Endothelial cell of umbilical vein (primary cell): ENCODE measurements around the gene CFAP20DC. TPM values are rescaled to one million over a fixed set of nuclear protein-coding genes. Genes with fewer than 3 reads are reported as not detected.
A peak's percentile ranks its signal among the peaks of the same experiment; 100 is the strongest.

Experiments used
- BruUV-seq: library from RNA; stranded (reverse); fragments of 400-500 nt; replicated peaks from 2 replicates; lab custom pipeline; 2021; lab: Mats Ljungman, UMichigan
- CTCF ChIA-PET: fragments of 300-600, 350-600 bp; sonication (Branson Sonifier 250); formaldehyde crosslinking; loops from one replicate; lab custom pipeline; 2021; ENCODE audit warnings: antibody characterized with exemption, inconsistent platforms; lab: Charles Lee
- POLR2A ChIA-PET: fragments of 300-600, 350-600 bp; sonication (Branson Sonifier 250); formaldehyde crosslinking; loops from one replicate; lab custom pipeline; 2021; ENCODE audit warnings: antibody characterized with exemption, inconsistent platforms; lab: Charles Lee
- DNase-seq: peaks from one replicate; pipeline ENCODE4 v3.0.0-alpha.2; 2011; ENCODE audit warnings: low read depth, low spot score
- FAIRE-seq: peaks from 2 replicates; lab custom pipeline; 2011; peaks lifted over from hg19 to GRCh38; lab: Jason Lieb, UNC
- H2AFZ ChIP-seq: 2 replicates; pipeline ENCODE4 v1.6.0; 2012; ENCODE audit warnings: low read depth, low read length, control low read depth, inconsistent platforms
- H3K27ac ChIP-seq: 2 replicates; pipeline ENCODE4 v1.5.1; 2011; ENCODE audit warnings: low read depth, mild to moderate bottlenecking, control low read depth, low read length, moderate library complexity; ENCODE audit not compliant: insufficient read depth
- H3K27me3 ChIP-seq, 2 experiments: 2 replicates each; pipeline versions ENCODE4 v1.6.0 to v1.6.1; 2011; ENCODE audit warnings: low read length in 2 of 2, mixed read lengths in 1 of 2; ENCODE audit not compliant: control insufficient read depth in 2 of 2, insufficient read depth in 2 of 2
- H3K36me3 ChIP-seq, 2 experiments: 2 replicates in 1 of 2; 3 replicates in 1 of 2; pipeline ENCODE4 v1.5.1; 2011; ENCODE audit warnings: low read length in 2 of 2, mild to moderate bottlenecking in 1 of 2, moderate library complexity in 1 of 2; ENCODE audit not compliant: control insufficient read depth in 2 of 2, insufficient read depth in 2 of 2; ENCODE audit errors: extremely low read depth in 1 of 2
- H3K4me1 ChIP-seq: 3 replicates; pipeline ENCODE4 v1.5.1; 2011; ENCODE audit warnings: mild to moderate bottlenecking, low read length; ENCODE audit not compliant: control insufficient read depth, insufficient read depth; ENCODE audit errors: extremely low read depth
- H3K4me2 ChIP-seq: 2 replicates; pipeline ENCODE4 v1.6.1; 2011; ENCODE audit warnings: low read length, control low read depth, mixed read lengths; ENCODE audit not compliant: insufficient read depth
- H3K4me3 ChIP-seq, 3 experiments: fragments of 200-600 bp in 1 of 3; sonication (generic), shearing (Covaris generic) in 1 of 3; replicated peaks in 1 of 3; 2 replicates each; pipeline ENCODE4 v1.5.1; 2011 to 2016; ENCODE audit warnings: control low read depth in 3 of 3, low read length in 3 of 3, mild to moderate bottlenecking in 2 of 3, inconsistent platforms in 1 of 3, low read depth in 1 of 3, moderate library complexity in 1 of 3; ENCODE audit not compliant: insufficient read depth in 1 of 3
- H3K79me2 ChIP-seq: 2 replicates; pipeline ENCODE4 v1.6.0; 2012; ENCODE audit warnings: low read length, inconsistent platforms; ENCODE audit not compliant: control insufficient read depth, insufficient read depth
- H3K9ac ChIP-seq: replicated peaks from 2 replicates; pipeline ENCODE3; 2011; ENCODE audit warnings: low read length, control low read depth; ENCODE audit not compliant: insufficient read depth; ENCODE audit errors: extremely low read depth
- H3K9me1 ChIP-seq: replicated peaks from 3 replicates; pipeline ENCODE4 v1.6.0; 2011; ENCODE audit warnings: mild to moderate bottlenecking, low read length; ENCODE audit not compliant: control insufficient read depth, insufficient read depth; ENCODE audit errors: extremely low read depth
- H3K9me3 ChIP-seq: replicated peaks from 2 replicates; pipeline ENCODE4 v1.5.1; 2012; ENCODE audit warnings: low read length, inconsistent platforms; ENCODE audit not compliant: control insufficient read depth, insufficient read depth
- H4K20me1 ChIP-seq: replicated peaks from 2 replicates; pipeline ENCODE3; 2011; ENCODE audit warnings: mild to moderate bottlenecking, low read length; ENCODE audit not compliant: control insufficient read depth, insufficient read depth; ENCODE audit errors: extremely low read depth
- CTCF ChIP-seq, 2 donors: IDR thresholded peaks; 1 replicate in 1 of 2; 2 replicates in 1 of 2; pipeline ENCODE4 v1.5.1; 2011; ENCODE audit warnings: low read length in 2 of 2, mild to moderate bottlenecking in 2 of 2, moderate library complexity in 2 of 2, control low read depth in 1 of 2, inconsistent platforms in 1 of 2, low read depth in 1 of 2; ENCODE audit not compliant: insufficient read depth in 1 of 2; ENCODE audit errors: extremely low read depth in 1 of 2
- EZH2 ChIP-seq: IDR thresholded peaks from 2 replicates; pipeline ENCODE4 v1.6.1; 2012; ENCODE audit warnings: borderline replicate concordance, low read depth, mild to moderate bottlenecking, moderate library complexity, low read length, inconsistent platforms; ENCODE audit not compliant: severe bottlenecking
- FOS ChIP-seq: IDR thresholded peaks from 2 replicates; pipeline ENCODE4 v1.6.1; 2011; ENCODE audit warnings: mild to moderate bottlenecking, low read length, moderate library complexity, borderline replicate concordance; ENCODE audit not compliant: insufficient read depth
- GATA2 ChIP-seq: IDR thresholded peaks from 2 replicates; pipeline ENCODE4 v1.7.0; 2011; ENCODE audit warnings: low read depth, mild to moderate bottlenecking, moderate library complexity, mixed read lengths, low read length; ENCODE audit not compliant: insufficient read length, insufficient read depth
- JUN ChIP-seq: IDR thresholded peaks from 2 replicates; pipeline ENCODE4 v1.6.1; 2011; ENCODE audit warnings: borderline replicate concordance, low read depth; ENCODE audit not compliant: insufficient read length, insufficient read depth
- MAX ChIP-seq: IDR thresholded peaks from 2 replicates; pipeline ENCODE4 v1.6.1; 2011; ENCODE audit not compliant: insufficient read depth, insufficient read length
- MYC ChIP-seq: IDR thresholded peaks from one replicate; pipeline ENCODE4 v1.6.1; 2011; ENCODE audit warnings: mild to moderate bottlenecking, low read depth, low read length
- POLR2A ChIP-seq: IDR thresholded peaks from 2 replicates; pipeline ENCODE4 v1.6.1; 2012; ENCODE audit warnings: low read depth, mild to moderate bottlenecking, control low read depth, low read length
- POLR2AphosphoS5 ChIP-seq: IDR thresholded peaks from 2 replicates; pipeline ENCODE4 v1.6.1; 2012; ENCODE audit warnings: low read depth, mild to moderate bottlenecking, control low read depth, low read length, moderate library complexity; ENCODE audit not compliant: insufficient read depth
- dilution Hi-C: fragments of 300-500 bp; cut with MboI; formaldehyde crosslinking; loops from one replicate; pipeline ENCODE4 v1.15.0; 2019; ENCODE audit warnings: low sequenced_read_pairs; ENCODE audit not compliant: extremely low pct_ligation_motif_present
- intact Hi-C: fragments of 100-400 bp; cut with micrococcal nuclease; formaldehyde crosslinking; loops from one replicate; pipeline ENCODE4 v1.10.0; 2022
- polyA plus RNA-seq, 4 experiments: library from polyadenylated mRNA; depleted of rRNA in 3 of 4; stranded (reverse) in 3 of 4; unstranded in 1 of 4; fragments of >200 nt; gene quantifications; 2 replicates each; pipeline versions ENCODE4 v1.2.1 to v1.2.3, GENCODE V29; 2011 to 2012; ENCODE audit warnings: missing spikeins in 1 of 4
- total RNA-seq: library from RNA; stranded (reverse); gene quantifications from 2 replicates; pipeline ENCODE4 v1.2.3, GENCODE V29; 2021

Gene CFAP20DC
- total and polyA plus RNA-seq, 2 donors (not counting 3 experiments of a cell fraction or from before 2014, with no cell fraction given), result 0.92 to 2.1 TPM

GRCh38 chr3:58989163-58989562 is 60.7 kb downstream of the CFAP20DC start:
- ChIA-PET CTCF (no interaction called here), POLR2A (no interaction called here)
- Histone ChIP-seq H3K9me3 (no peaks in the 10 kb centered on the region), H3K27ac (peak overlapping the region; percentile 29), H3K4me1 (peaks cover 18% of the 10 kb centered on the region), H3K9ac (peak overlapping the region; percentile 37), H3K9me1 (no peaks in the 10 kb centered on the region), H3K4me3 (no peak overlapping the region), H4K20me1 (no peaks in the 10 kb centered on the region), H3K36me3 (no peaks in the 10 kb centered on the region), H3K79me2 (no peaks in the 10 kb centered on the region), H2AFZ (no peak overlapping the region), H3K4me2 (peak overlapping the region; percentile 78), H3K27me3 (no peaks in the 10 kb centered on the region)
- BruUV-seq, result no TSS peak
- intact Hi-C loops, result no loop called here
- TF ChIP-seq JUN (peak; percentile 52), FOS (peak; percentile 46), CTCF (IDR thresholded peaks at IDR 0.05; ENCODE audit: extremely low read depth in 1 of 2, insufficient read depth in 1 of 2, low read depth in 1 of 2, low read length in 2 of 2) (no peak)
- FAIRE-seq (peak; percentile 24), DNase-seq (peak; percentile 60)
- dilution Hi-C loops, result no loop called here

- FAIRE-seq (no peak), DNase-seq (no peak)
- Histone ChIP-seq H3K79me2 (no peaks in the 10 kb centered on the region), H3K9me3 (no peaks in the 10 kb centered on the region), H3K27ac (no peak overlapping the region), H4K20me1 (no peaks in the 10 kb centered on the region), H3K9ac (no peak overlapping the region), H3K4me3 (no peak overlapping the region), H3K9me1 (no peaks in the 10 kb centered on the region), H3K4me1 (peaks cover 18% of the 10 kb centered on the region), H2AFZ (no peak overlapping the region), H3K27me3 (no peaks in the 10 kb centered on the region), H3K4me2 (no peak overlapping the region), H3K36me3 (no peaks in the 10 kb centered on the region)
- TF ChIP-seq JUN (no peak), MAX (no peak), MYC (no peak), FOS (no peak), POLR2AphosphoS5 (no peak), CTCF (IDR thresholded peaks at IDR 0.05; ENCODE audit: extremely low read depth in 1 of 2, insufficient read depth in 1 of 2, low read depth in 1 of 2, low read length in 2 of 2) (no peak), POLR2A (no peak), GATA2 (no peak), EZH2 (no peak)
- intact Hi-C loops, result no loop called here
- POLR2A ChIA-PET, result no interaction called here
- dilution Hi-C loops, result no loop called here
- CTCF ChIA-PET, result no interaction called here
- BruUV-seq, result no TSS peak
Measured at GRCh38 chr3:58988041-58988440, 61.8 kb downstream of the CFAP20DC start.
